Natural killer cell treated with Interleukin-12 subunit alpha and Interleukin-12 subunit beta and Interleukin-15 and Interleukin-18, amount 100 ng/mL, for 72 hours (primary cell): Measurements from ENCODE around the gene PROB1. TPM values are rescaled to one million over a fixed set of nuclear protein-coding genes. Genes with fewer than 3 reads are reported as not detected.

ENCODE experiments used
- ATAC-seq, 2 donors: fragments of 150-1000 bp; cut with Tn5 transposase in 1 of 2; sonication (Bioruptor Pico), chemical (Tn5 transposase) in 1 of 2; 2 replicates each; pipeline ENCODE4 v1.10.0; 2021
- DNase-seq: peaks from one replicate; pipeline ENCODE4 v3.0.0; 2022; ENCODE audit warnings: low spot score
- H3K27ac Mint-ChIP-seq, 2 donors: 1 replicate in 1 of 2; 2 replicates in 1 of 2; pipeline ENCODE4 v1.8.0; 2022; ENCODE audit warnings: mixed read lengths in 2 of 2, mild to moderate bottlenecking in 1 of 2, moderate library complexity in 1 of 2
- H3K27me3 Mint-ChIP-seq, 2 donors: 1 replicate in 1 of 2; 2 replicates in 1 of 2; pipeline ENCODE4 v1.8.0; 2022; ENCODE audit warnings: mixed read lengths in 2 of 2
- H3K36me3 Mint-ChIP-seq: one replicate; pipeline ENCODE4 v1.8.0; 2022; ENCODE audit warnings: mixed read lengths
- H3K4me1 Mint-ChIP-seq, 2 donors: 1 replicate in 1 of 2; 2 replicates in 1 of 2; pipeline ENCODE4 v1.8.0; 2022; ENCODE audit warnings: low read depth in 2 of 2, mixed read lengths in 2 of 2, mild to moderate bottlenecking in 1 of 2
- H3K4me3 Mint-ChIP-seq: one replicate; pipeline ENCODE4 v1.8.0; 2022; ENCODE audit warnings: mixed read lengths
- H3K9me3 Mint-ChIP-seq: 2 replicates; pipeline ENCODE4 v1.8.0; 2022; ENCODE audit warnings: mixed read lengths
- total RNA-seq, 2 donors: library from RNA; stranded (reverse); gene quantifications; one replicate each; pipeline ENCODE4 v1.2.3, GENCODE V29; 2022

Gene PROB1
- total RNA-seq, 2 donors from 2014 or later: 3.4 to 6.6 TPM

DNA sequence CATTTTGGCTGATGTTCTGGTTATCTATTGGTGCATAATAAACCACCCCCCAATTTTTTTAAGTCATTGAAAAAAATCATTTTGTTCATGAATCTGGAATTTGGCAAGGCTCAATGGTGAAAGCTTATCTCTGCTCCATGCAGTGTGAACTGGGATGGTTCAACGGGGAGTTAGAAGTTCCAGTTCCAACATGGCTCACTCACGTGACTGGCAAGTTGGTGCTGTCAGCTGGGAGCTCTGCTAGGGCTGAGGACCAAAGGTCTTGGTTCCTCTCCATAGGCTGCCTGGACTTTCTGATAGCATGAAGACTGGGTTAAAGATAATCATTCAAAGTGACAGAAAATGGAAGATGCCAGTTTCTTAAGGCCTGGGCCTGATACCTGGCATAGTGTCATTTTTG is 12.1 kb upstream of the PROB1 start:
- Mint-ChIP-seq H3K4me3 (no peak overlapping the region), H3K27ac (no peak overlapping the region), H3K9me3 (no peaks in the 10 kb centered on the region), H3K36me3 (no peaks in the 10 kb centered on the region), H3K27me3 (no peaks in the 10 kb centered on the region), H3K4me1 (peaks cover 20 to 25% of the 10 kb centered on the region in 2 donors)
- ATAC-seq (no peak), DNase-seq (peak; percentile 6)

DNA sequence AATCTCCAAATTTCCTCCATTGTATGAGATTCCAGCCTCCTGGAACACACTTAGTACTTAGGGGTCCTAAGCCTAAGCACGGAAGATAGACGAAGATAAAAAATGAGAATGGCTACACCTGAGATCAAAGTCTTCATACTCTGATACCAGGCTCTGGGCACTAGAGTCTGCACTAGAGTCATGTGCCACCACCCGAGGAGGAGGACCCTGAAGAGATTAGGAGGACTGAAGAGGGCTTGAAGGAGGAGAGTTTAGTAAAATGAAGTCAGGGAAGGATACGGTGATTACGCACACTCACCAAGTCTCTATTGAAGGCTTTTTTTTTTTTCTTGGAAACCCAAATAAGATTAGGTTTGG is 9.6 kb upstream of the PROB1 start:
- no peak for ATAC-seq
- Mint-ChIP-seq H3K27ac (peak overlapping the region; percentile 94 to 95), H3K27me3 (no peaks in the 10 kb centered on the region), H3K4me3 (peak overlapping the region; percentile 92), H3K9me3 (no peaks in the 10 kb centered on the region), H3K36me3 (no peaks in the 10 kb centered on the region), H3K4me1 (peaks cover 26 to 31% of the 10 kb centered on the region in 2 donors)
- DNase-seq: no peak

DNA sequence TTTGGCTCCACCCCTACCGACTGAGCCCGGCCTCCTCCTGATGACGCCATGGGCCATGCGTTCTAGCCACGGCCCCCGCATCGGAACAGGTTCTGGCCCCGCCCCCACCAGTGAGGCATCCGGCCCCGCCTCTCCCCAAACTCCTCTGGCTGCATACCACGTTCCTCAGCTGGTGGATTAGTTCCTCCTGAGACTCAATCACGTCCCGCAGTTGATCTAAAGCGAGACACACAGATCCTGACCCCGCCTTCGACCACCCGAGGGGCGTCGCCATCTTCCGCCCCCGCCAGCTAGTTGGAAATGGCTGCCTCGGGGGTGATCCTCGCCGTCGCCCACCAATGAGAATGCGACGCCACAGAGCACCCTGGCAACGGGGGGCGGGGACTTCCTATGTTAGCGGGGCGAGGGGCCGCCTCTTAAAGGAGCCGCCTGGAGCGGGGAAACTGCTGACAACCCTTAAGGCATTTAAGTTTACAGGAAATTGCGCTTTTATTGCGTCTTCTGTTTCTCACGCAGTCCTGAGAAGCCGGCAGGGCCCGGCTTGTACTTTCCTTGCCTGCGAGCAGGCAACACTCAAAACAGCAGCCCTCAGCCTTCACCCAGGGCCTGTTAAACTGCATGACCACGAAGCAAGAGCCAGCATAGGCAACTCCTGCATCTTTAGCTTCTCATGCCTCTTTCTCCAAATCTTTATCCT is 9.0 kb upstream of the PROB1 start, which contains the start of gene SPATA24:
Gene SPATA24, minus strand, starts transcription at position 303 of the 697 bp plus-strand sequence. Its CDS starts 29 bp downstream, at position 274.
- H3K4me1 Mint-ChIP-seq: peaks cover 30 to 36% of the 10 kb centered on the region in 2 donors
- no peaks in the 10 kb centered on the region for H3K27me3 Mint-ChIP-seq
- H3K9me3 Mint-ChIP-seq: no peaks in the 10 kb centered on the region
- DNase-seq: peak; percentile 99
- no peaks in the 10 kb centered on the region for H3K36me3 Mint-ChIP-seq
- H3K4me3 Mint-ChIP-seq: peak within 1 kb of the TSS; percentile 92
- peak within 1 kb of the TSS; percentile 94 to 95 for H3K27ac Mint-ChIP-seq
- ATAC-seq: peak; percentile 96 to 97

DNA sequence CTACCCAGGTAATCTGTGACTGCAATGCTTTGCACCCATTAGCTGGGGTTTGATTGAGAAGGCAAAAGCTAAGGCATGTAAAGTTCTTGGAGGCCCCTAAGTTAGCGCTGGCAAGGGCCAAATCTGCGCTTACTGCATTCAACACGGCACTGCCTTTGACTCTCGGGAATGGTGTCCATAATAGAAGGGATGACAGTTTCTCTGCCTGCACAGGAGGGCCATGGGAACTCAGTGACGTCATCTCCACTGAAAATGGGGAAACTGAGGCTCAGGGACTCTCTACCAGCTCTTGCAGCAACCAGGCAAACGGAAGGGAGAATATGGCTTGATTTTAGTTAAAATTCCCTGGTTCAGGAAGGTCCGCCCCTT is 8.5 kb upstream of the PROB1 start:
- no peaks in the 10 kb centered on the region for H3K36me3 Mint-ChIP-seq
- ATAC-seq (no peak), DNase-seq (no peak)
- no peaks in the 10 kb centered on the region for H3K27me3 Mint-ChIP-seq
- no peaks in the 10 kb centered on the region for H3K9me3 Mint-ChIP-seq
- H3K27ac Mint-ChIP-seq: peak overlapping the region; percentile 94 to 95
- H3K4me1 Mint-ChIP-seq: peaks cover 30 to 36% of the 10 kb centered on the region in 2 donors
- H3K4me3 Mint-ChIP-seq: peak overlapping the region; percentile 92

DNA sequence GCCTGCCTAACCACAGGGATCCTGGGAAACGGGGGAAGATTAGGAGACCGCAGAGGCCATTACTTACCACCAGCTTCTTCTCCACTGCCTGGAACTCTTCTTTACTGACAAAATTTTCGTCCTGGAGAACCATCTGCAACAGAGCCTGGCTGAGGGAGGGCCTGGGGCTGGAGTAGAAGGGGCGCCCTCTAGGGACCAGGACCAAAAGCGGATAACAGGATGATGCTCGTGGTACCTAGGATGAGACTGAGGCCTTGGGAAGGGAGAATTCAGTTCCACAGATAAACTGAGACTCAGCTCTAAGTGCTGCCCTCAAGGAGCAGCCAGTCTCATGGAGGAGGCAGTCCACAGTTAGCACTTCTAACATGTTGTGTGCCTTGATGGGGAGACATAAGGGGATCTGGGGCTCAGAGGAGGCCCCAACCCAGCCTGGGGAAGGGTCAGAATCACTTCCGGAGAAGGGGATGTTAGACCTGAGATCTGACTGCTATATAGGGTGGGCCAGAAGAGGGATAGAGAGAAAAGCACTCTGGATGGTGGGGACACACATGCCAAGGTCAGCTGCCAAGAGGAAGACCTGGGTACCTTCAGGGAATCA is 7.8 kb upstream of the PROB1 start:
- ATAC-seq (no peak), DNase-seq (no peak)
- Mint-ChIP-seq H3K9me3 (no peaks in the 10 kb centered on the region), H3K4me3 (peak overlapping the region; percentile 92), H3K36me3 (no peaks in the 10 kb centered on the region), H3K27ac (peak overlapping the region; percentile 94 to 95), H3K4me1 (peaks cover 33 to 40% of the 10 kb centered on the region in 2 donors), H3K27me3 (no peaks in the 10 kb centered on the region)

DNA sequence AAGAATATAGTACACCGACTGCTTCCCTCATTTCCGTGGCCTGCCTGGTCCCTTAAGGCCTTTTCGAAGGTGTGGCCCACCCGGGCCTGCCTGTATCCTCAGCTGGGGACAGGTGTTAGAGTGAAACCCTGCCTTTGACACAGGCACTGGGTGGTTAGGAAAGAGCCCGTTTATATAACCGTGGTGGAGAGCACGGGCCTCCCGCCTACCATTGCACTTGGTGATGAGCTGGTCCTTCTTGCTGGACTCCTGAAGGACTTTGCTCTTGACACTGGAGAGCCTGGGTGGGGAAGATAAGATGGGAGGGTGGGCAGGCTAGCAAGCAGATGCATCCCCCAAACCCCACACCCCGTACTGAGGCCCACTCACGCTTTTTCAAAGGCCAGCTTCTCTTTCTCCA is 6.6 kb upstream of the PROB1 start:
- no peak overlapping the region for H3K27ac Mint-ChIP-seq
- peaks cover 35 to 47% of the 10 kb centered on the region in 2 donors for H3K4me1 Mint-ChIP-seq
- no peaks in the 10 kb centered on the region for H3K27me3 Mint-ChIP-seq
- H3K36me3 Mint-ChIP-seq: no peaks in the 10 kb centered on the region
- no peaks in the 10 kb centered on the region for H3K9me3 Mint-ChIP-seq
- no peak overlapping the region for H3K4me3 Mint-ChIP-seq
- ATAC-seq: no peak
- no peak for DNase-seq

DNA sequence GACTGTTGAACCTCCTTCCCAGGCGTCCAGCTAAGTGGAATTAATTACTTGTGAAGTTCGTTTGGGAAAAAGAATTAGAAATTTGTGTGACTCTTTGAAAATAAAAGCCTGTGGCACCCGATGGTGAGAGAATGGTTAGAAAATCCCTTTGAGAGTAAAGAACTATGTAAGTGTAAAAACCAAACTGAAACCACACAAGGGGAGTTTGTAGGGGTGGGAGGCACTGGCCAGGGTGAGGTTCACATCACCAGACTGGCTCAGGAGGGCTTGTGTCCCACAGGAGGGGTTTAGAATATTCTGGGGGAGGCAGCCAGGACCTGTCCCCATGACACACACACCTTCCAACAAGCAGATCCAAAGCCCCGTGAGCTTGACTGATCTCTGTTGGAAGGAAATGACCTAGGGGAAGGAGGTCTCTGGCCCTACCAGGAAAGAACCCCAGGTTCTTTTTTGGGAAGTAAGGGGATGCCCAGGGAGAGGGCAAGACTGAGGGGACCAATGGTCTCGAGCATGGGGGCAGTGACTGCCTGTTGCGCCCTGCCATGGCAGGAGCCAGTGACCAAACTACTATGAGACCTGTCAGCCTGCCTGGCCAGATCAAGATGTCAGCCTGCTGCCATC is 4.7 kb upstream of the PROB1 start:
- H3K27me3 Mint-ChIP-seq: no peaks in the 10 kb centered on the region
- peaks cover 38 to 52% of the 10 kb centered on the region in 2 donors for H3K4me1 Mint-ChIP-seq
- H3K36me3 Mint-ChIP-seq: no peaks in the 10 kb centered on the region
- H3K9me3 Mint-ChIP-seq: no peaks in the 10 kb centered on the region
- no peak for DNase-seq
- peak overlapping the region; percentile 62 for H3K4me3 Mint-ChIP-seq
- peak overlapping the region; percentile 62 to 81 for H3K27ac Mint-ChIP-seq
- no peak for ATAC-seq

DNA sequence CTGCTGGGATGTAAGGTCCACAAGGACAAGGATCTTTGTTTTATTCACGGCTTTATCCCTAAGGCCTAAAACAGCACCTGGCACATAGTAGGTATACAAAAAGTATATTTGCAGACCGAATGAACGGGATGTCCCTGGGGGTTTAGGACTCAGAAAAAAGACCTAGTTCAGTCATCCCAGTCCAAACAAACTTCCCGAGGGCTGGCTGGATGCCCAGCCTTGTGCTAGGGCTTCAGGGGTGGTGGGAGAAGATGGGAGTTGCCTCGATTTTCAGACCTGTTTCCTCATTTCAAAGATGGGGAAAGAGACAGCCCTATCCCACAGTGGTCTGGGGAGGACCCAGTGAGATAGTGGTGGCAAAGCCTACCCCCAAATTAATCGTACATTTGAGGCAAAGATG is 3.0 kb upstream of the PROB1 start:
- no peaks in the 10 kb centered on the region for H3K36me3 Mint-ChIP-seq
- DNase-seq (no peak), ATAC-seq (no peak)
- H3K4me3 Mint-ChIP-seq: no peak overlapping the region
- H3K27ac Mint-ChIP-seq: no peak overlapping the region
- no peaks in the 10 kb centered on the region for H3K27me3 Mint-ChIP-seq
- no peaks in the 10 kb centered on the region for H3K9me3 Mint-ChIP-seq
- H3K4me1 Mint-ChIP-seq: peaks cover 28 to 35% of the 10 kb centered on the region in 2 donors

DNA sequence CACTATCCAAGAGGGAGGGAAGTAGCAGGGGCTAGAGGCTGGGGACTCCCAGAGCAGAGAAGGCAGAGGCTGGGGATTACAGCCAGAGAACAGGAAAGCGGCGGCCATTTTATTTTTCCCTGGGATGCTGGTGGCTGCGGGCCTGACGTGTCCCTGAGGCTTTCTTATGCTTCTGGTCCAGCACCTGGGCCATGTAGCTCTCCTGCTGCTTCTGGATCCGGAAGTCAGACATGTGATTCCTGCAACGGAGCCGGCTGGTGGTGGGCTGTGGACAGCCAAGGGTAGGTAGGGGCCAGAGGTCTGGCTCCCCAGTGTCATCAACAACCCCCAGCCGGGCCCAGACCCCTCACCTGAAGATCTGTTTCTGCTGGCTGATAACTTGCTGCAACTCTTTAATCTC is 1.8 kb upstream of the PROB1 start:
- H3K4me1 Mint-ChIP-seq: peaks cover 26 to 31% of the 10 kb centered on the region in 2 donors
- no peaks in the 10 kb centered on the region for H3K27me3 Mint-ChIP-seq
- H3K36me3 Mint-ChIP-seq: no peaks in the 10 kb centered on the region
- no peak for DNase-seq
- no peak overlapping the region for H3K4me3 Mint-ChIP-seq
- no peak overlapping the region for H3K27ac Mint-ChIP-seq
- no peaks in the 10 kb centered on the region for H3K9me3 Mint-ChIP-seq
- ATAC-seq: no peak

DNA sequence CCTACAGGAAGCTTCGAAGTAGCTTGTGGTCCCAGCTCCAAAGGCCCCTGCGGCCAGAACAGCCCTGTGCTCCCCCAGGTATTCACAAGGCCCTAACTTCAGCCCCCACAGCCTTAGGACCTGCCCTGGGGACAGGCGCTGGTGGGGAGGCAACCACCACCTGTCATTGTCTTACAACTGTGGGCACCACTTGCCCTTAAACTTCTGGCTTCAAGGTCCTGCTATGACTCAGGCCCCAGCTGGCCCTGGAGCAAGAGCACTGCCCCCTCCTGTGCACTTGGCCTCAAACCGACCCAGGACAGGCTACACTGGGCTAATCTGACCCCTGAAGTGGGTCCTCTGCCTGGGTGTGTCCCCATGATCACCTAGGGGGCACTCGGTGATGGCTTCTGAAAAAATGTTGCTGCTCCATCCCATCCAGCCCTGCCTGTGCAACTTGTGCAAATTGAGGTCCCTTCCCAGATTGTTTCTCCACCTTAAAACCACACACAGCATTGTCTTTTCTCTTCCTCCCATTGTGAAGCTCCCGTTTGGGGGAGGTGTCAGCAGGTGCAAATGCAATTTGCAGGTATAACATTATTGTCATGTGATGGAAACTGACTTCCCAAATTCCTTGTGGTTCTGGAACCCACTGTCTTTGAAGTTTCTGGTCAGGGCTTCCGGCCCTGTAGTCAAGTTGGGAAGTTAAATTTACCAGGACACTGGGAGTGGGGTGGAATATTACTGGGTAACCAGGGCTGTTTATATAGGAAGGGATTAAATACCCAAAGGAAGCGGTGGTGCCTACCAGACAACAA is 1.1 kb upstream of the PROB1 start:
- no peak for ATAC-seq
- peaks cover 33 to 37% of the 10 kb centered on the region in 2 donors for H3K4me1 Mint-ChIP-seq

DNA sequence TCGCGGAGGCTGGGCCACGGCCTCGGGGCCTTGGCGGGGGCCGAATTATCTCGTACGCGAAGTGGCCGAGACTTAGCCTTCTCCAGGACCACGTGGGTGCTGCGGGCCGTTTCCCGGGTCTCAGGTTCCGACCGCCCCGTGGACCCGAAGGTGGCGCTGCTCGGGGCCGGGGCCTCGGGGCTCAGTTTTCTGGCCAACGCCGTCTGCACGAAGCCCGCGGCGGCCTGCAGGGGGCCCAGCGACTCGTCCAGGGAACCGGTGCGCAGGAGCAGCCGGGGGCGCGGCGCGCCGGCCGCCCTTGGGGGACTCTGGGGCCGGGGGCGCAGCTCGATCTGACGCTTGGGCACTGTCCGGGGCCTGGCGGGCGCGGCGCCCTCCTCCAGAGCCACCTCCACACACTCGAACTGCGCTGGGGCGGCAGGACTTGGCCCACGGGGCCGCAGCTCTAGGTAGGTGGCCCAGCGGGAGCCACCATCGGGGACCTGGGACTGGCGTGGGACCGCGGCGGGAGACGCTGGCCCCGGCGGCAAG is 716 bp downstream of the PROB1 start:
- no peak for DNase-seq
- Mint-ChIP-seq H3K9me3 (no peaks in the 10 kb centered on the region), H3K4me3 (peak overlapping the region; percentile 97), H3K4me1 (peaks cover 43 to 47% of the 10 kb centered on the region in 2 donors), H3K27me3 (no peaks in the 10 kb centered on the region), H3K36me3 (no peaks in the 10 kb centered on the region), H3K27ac (no peak overlapping the region)
- ATAC-seq: no peak

More for the DNA sequence above, 1.1 kb upstream of the PROB1 start:
- no peaks in the 10 kb centered on the region for H3K9me3 Mint-ChIP-seq
- H3K27me3 Mint-ChIP-seq: no peaks in the 10 kb centered on the region
- no peak for DNase-seq
- H3K4me3 Mint-ChIP-seq: peak overlapping the region; percentile 42
- no peaks in the 10 kb centered on the region for H3K36me3 Mint-ChIP-seq
- peak overlapping the region in 1 of 2 donors; percentile 17 for H3K27ac Mint-ChIP-seq

DNA sequence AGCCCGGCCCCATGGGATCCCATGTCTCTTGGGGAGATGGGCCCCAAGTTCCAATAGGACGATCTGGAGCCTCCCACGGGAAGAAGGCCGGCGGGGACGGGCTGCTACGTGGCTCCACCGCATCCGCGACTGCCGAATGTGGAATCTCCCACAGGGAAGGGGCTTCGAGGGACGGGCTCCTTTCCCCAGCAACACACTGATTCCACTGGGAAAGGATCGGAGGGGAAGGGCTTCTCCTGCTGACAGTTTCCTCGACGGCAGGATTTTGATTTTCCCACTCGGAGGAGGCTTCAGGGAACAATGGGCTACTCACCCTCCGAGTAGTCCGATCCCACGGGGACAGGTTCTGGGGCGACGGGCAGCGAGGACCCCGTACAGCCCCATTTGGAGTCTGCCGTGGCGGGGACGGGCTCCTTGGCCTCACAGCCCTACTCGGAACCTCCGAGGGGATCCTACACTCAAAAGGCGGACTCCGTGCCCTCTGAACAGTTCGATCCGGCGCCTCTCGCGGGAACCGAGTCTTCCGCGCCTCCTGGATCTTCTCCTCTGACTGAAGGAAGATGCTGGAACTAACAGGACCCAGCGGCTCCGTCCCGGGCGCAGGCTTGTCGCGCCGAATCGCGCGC is 1.3 kb downstream of the PROB1 start:
- Mint-ChIP-seq H3K27me3 (no peaks in the 10 kb centered on the region), H3K9me3 (no peaks in the 10 kb centered on the region), H3K4me3 (peak overlapping the region; percentile 97), H3K4me1 (peaks cover 44 to 47% of the 10 kb centered on the region in 2 donors), H3K36me3 (no peaks in the 10 kb centered on the region), H3K27ac (peak overlapping the region; percentile 85 to 88)
- ATAC-seq (no peak), DNase-seq (no peak)
